Hepatic stellate cell (primary cell): Measurements from ENCODE around the gene RREB1.

Experiments
- DNase-seq: peaks from one replicate; pipeline ENCODE4 v3.0.0; 2011; ENCODE audit warnings: low spot score

The RREB1 gene

DNA sequence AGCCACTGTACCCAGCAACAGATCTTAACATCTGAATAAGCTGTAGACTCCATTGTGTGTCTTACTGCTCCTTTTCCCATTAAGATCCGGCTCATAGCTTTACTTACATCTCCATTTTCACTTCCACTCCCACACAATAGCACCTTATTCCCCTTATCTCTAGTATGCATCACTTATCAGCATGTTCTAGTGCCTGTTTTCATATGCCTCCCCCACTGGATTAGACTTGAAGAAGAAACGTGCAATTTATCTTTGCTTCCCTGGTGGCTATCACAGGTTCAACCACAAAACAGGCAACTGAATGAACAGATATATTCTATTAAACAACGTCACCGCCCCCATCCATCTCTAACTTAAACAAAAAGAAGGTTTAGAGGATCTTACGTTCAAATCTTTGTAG is 193.2 kb downstream of the RREB1 start:
- DNase-seq = no peak
